ENCODE results near the gene RUFY4.

GRCh38 chr2:218021536-218022071 lies 47.4 kb upstream of the RUFY4 start:
- TF ChIP-seq CTCF (IDR thresholded peaks at IDR 0.05) (no peak), POLR2A (IDR thresholded peaks at IDR 0.05) (no peak)
